ENCODE results near the gene GRIA1.

GRCh38 chr5:153678617-153679329 lies 188.3 kb downstream of the GRIA1 start:
- TF ChIP-seq CTCF (IDR thresholded peaks at IDR 0.05; ENCODE audit: low read depth, low read length): no peak
- no peak for TF ChIP-seq EZH2phosphoT487 (IDR thresholded peaks at IDR 0.05; ENCODE audit: low read depth)
